DMS53 (cell line): ENCODE results near the gene CTSG.
"Not testable (repeated sequence)": the region's sequence is repeated elsewhere in the genome, so short reads cannot be mapped to it uniquely, and the experiment has no call there.

Experiments used
- DNase-seq: peaks from one replicate; lab custom pipeline; 2025; lab: John Stamatoyannopoulos, UW

Gene CTSG

GRCh38 chr14:24576182-24576581, at the start of gene CTSG:
Gene CTSG (minus strand): TSS chr14:24576250. CDS start chr14:24576223, 27 bp downstream.
- DNase-seq, result no peak

- DNase-seq, result no peak
Measured at GRCh38 chr14:24613747-24614146, 37.7 kb upstream of the CTSG start.

GRCh38 chr14:24613241-24613640, 37.2 kb upstream of the CTSG start:
- DNase-seq, result no peak

- peak; percentile 52 for DNase-seq
Measured at GRCh38 chr14:24612196-24612595, 36.1 kb upstream of the CTSG start.

- no peak for DNase-seq
Measured at GRCh38 chr14:24609655-24610344, 33.8 kb upstream of the CTSG start, which contains the start of gene GZMH. Gene GZMH (minus strand): TSS chr14:24609685. CDS start chr14:24609613, 72 bp downstream.

- no peak for DNase-seq
Measured at GRCh38 chr14:24607635-24608514, 31.8 kb upstream of the CTSG start.

- no peak for DNase-seq
Measured at GRCh38 chr14:24607081-24607480, 31.0 kb upstream of the CTSG start.

- no peak for DNase-seq
Measured at GRCh38 chr14:24606297-24606696, 30.2 kb upstream of the CTSG start.

GRCh38 chr14:24605435-24606190, 29.6 kb upstream of the CTSG start:
- DNase-seq, result peak; percentile 57

- no peak for DNase-seq
Measured at GRCh38 chr14:24597403-24597802, 21.4 kb upstream of the CTSG start.

GRCh38 chr14:24595073-24595808, 19.2 kb upstream of the CTSG start:
- DNase-seq, result peak; percentile 25

GRCh38 chr14:24591004-24591403, 15.0 kb upstream of the CTSG start:
- DNase-seq, result not testable (repeated sequence)

GRCh38 chr14:24584402-24584801, 8.4 kb upstream of the CTSG start:
- DNase-seq, result not testable (repeated sequence)

GRCh38 chr14:24578558-24578957, 2.5 kb upstream of the CTSG start:
- no peak for DNase-seq

GRCh38 chr14:24576771-24577170, 721 bp upstream of the CTSG start:
- DNase-seq, result no peak

GRCh38 chr14:24574206-24574774, 1.8 kb downstream of the CTSG start:
- DNase-seq, result no peak

GRCh38 chr14:24566318-24566717, 9.7 kb downstream of the CTSG start:
- DNase-seq, result no peak

GRCh38 chr14:24565766-24566165, 10.3 kb downstream of the CTSG start:
- no peak for DNase-seq

GRCh38 chr14:24563505-24563904, 12.5 kb downstream of the CTSG start:
- DNase-seq, result no peak

GRCh38 chr14:24556756-24557155, 19.3 kb downstream of the CTSG start:
- no peak for DNase-seq

- not testable (repeated sequence) for DNase-seq
Measured at GRCh38 chr14:24549064-24549463, 27.0 kb downstream of the CTSG start.
